ENCODE measurements around the gene CFAP298. TPM values are rescaled to one million over a fixed set of nuclear protein-coding genes. Genes with fewer than 3 reads are reported as not detected.

Gene CFAP298
- total RNA-seq, 1 experiment from 2014 or later = 28.9 TPM

DNA sequence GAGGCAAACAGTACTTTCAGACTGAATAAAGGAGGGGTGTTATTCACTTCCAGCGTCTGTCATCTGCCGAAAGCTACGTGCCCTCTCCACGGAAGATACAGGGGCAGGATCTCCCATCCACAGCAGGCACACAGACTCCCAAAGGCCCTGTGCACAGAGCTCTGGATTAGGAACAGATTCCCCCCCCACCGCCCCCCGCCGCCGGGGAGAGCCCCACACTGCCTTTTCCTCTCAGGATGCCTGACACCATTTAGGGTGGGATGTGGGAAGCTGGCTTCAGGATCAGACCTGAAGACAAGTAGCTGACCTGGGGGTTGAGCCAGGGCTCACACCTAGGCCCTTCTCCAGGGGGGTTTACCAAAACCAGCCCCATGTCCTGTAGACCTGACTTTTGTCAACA, 18.5 kb downstream of the CFAP298 start:
- no peaks in the 10 kb centered on the region for H3K9me3 Mint-ChIP-seq (ENCODE audit: low read depth, unreplicated experiment)
- H3K27ac Mint-ChIP-seq (ENCODE audit: unreplicated experiment) = no peak overlapping the region
- BruUV-seq (replicated peaks) = no TSS peak
- DNase-seq = no peak
- intact Hi-C loops (cut with micrococcal nuclease; ENCODE audit: unreplicated experiment) = no loop called here
- H3K27me3 Mint-ChIP-seq (ENCODE audit: unreplicated experiment) = no peaks in the 10 kb centered on the region
- H3K4me1 Mint-ChIP-seq (ENCODE audit: low read depth, unreplicated experiment) = no peaks in the 10 kb centered on the region
- no peaks in the 10 kb centered on the region for H3K36me3 Mint-ChIP-seq (ENCODE audit: insufficient read depth, unreplicated experiment)
- TF ChIP-seq, protein P1, sequence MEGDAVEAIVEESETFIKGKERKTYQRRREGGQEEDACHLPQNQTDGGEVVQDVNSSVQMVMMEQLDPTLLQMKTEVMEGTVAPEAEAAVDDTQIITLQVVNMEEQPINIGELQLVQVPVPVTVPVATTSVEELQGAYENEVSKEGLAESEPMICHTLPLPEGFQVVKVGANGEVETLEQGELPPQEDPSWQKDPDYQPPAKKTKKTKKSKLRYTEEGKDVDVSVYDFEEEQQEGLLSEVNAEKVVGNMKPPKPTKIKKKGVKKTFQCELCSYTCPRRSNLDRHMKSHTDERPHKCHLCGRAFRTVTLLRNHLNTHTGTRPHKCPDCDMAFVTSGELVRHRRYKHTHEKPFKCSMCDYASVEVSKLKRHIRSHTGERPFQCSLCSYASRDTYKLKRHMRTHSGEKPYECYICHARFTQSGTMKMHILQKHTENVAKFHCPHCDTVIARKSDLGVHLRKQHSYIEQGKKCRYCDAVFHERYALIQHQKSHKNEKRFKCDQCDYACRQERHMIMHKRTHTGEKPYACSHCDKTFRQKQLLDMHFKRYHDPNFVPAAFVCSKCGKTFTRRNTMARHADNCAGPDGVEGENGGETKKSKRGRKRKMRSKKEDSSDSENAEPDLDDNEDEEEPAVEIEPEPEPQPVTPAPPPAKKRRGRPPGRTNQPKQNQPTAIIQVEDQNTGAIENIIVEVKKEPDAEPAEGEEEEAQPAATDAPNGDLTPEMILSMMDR (IDR thresholded peaks at IDR 0.05; ENCODE audit: unreplicated experiment) = no peak
- H3K4me3 Mint-ChIP-seq (ENCODE audit: low read depth, unreplicated experiment) = no peak overlapping the region
- CTCF ChIA-PET = no interaction called here

DNA sequence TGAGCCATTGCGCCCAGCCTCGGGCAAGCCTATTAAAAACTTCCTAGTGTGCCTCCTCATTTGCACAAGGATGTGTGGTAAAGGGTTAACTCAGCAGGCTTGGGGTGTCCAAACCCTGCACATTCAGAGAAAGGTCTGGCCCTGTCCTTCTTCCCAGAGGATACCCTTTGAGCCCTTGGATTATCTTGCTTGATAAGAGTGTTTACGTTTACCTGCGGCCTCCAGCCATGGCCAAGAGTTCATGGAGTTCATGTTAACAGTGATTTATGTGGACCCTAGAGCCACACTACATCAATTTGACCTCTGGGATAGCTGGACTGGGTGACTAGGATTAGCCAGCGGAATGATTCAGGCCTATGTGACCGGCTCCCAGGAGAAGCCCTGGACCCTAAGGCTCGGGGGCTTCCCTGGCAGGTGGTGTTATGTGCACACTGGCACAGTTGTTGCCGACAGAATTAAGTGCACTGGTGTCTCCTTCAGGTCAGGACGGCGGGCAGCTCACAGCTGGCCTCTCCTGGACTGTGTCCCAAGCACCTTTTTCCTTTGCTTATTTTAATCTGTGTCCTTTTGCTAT, 19.2 kb downstream of the CFAP298 start:
- Mint-ChIP-seq H3K27ac (ENCODE audit: unreplicated experiment) (no peak overlapping the region), H3K4me1 (ENCODE audit: low read depth, unreplicated experiment) (no peaks in the 10 kb centered on the region), H3K4me3 (ENCODE audit: low read depth, unreplicated experiment) (no peak overlapping the region), H3K27me3 (ENCODE audit: unreplicated experiment) (no peaks in the 10 kb centered on the region), H3K36me3 (ENCODE audit: insufficient read depth, unreplicated experiment) (no peaks in the 10 kb centered on the region), H3K9me3 (ENCODE audit: low read depth, unreplicated experiment) (no peaks in the 10 kb centered on the region)
- BruUV-seq (replicated peaks) = no TSS peak
- DNase-seq = no peak
- TF ChIP-seq, protein P1 (IDR thresholded peaks at IDR 0.05; ENCODE audit: unreplicated experiment) = no peak
- intact Hi-C loops (cut with micrococcal nuclease; ENCODE audit: unreplicated experiment) = no loop called here
- CTCF ChIA-PET = no interaction called here

DNA sequence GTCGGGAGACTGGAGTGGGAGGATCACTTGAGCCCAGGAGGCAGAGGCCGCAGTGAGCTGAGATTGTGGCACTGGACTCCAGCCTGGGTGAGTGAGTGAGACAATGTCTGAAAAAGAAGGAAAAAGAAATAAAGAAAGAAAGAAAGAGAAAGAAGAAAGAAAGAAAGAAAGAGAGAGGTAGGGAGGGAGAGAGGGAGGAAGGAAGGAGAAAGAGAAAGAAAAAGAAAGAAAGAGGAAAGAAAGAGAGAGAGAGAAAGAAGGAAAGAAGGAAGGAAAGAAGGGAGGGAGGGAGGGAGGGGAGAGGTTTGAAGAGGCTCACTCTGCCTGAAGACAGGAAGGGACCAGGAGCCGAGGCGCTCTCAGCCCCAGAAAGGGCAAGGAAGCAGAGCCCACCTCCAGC, 22.0 kb downstream of the CFAP298 start:
- CTCF ChIA-PET = interaction anchor here (0.6 kb wide), 1 partner anchor 16 kb away, joined by 3 read pairs; no protein-coding TSS in a partner anchor
- H3K36me3 Mint-ChIP-seq (ENCODE audit: insufficient read depth, unreplicated experiment) = no peaks in the 10 kb centered on the region
- BruUV-seq (replicated peaks) = no TSS peak
- no peaks in the 10 kb centered on the region for H3K27me3 Mint-ChIP-seq (ENCODE audit: unreplicated experiment)
- H3K9me3 Mint-ChIP-seq (ENCODE audit: low read depth, unreplicated experiment) = no peaks in the 10 kb centered on the region
- intact Hi-C loops (cut with micrococcal nuclease; ENCODE audit: unreplicated experiment) = no loop called here
- no peak overlapping the region for H3K27ac Mint-ChIP-seq (ENCODE audit: unreplicated experiment)
- no peaks in the 10 kb centered on the region for H3K4me1 Mint-ChIP-seq (ENCODE audit: low read depth, unreplicated experiment)
- TF ChIP-seq, protein P1 (IDR thresholded peaks at IDR 0.05; ENCODE audit: unreplicated experiment) = no peak
- DNase-seq = no peak
- H3K4me3 Mint-ChIP-seq (ENCODE audit: low read depth, unreplicated experiment) = no peak overlapping the region

DNA sequence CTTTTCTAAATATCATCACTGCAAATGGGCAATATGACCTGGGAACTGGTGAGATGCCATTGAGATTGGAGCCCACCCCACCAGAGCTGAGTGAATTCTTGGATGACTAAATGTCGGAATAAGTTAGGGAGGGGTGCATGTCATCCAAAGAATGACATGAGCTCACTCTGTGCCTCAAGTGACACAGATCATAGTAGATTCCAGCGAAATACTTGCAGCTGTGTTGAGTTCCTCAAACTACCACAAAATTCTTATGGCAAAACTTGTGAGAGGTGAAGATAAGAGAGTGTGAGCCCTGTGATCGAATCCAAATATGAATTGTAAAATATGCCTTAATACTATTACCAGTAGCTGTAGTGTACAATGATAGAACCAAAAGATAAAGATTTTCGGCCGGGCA, 24.5 kb downstream of the CFAP298 start:
- TF ChIP-seq, protein P1 (IDR thresholded peaks at IDR 0.05; ENCODE audit: unreplicated experiment) = no peak
- no peak overlapping the region for H3K4me3 Mint-ChIP-seq (ENCODE audit: low read depth, unreplicated experiment)
- H3K9me3 Mint-ChIP-seq (ENCODE audit: low read depth, unreplicated experiment) = no peaks in the 10 kb centered on the region
- no peak overlapping the region for H3K27ac Mint-ChIP-seq (ENCODE audit: unreplicated experiment)
- no peaks in the 10 kb centered on the region for H3K4me1 Mint-ChIP-seq (ENCODE audit: low read depth, unreplicated experiment)
- no TSS peak for BruUV-seq (replicated peaks)
- DNase-seq = no peak
- no peaks in the 10 kb centered on the region for H3K27me3 Mint-ChIP-seq (ENCODE audit: unreplicated experiment)
- H3K36me3 Mint-ChIP-seq (ENCODE audit: insufficient read depth, unreplicated experiment) = no peaks in the 10 kb centered on the region
- intact Hi-C loops (cut with micrococcal nuclease; ENCODE audit: unreplicated experiment) = no loop called here
- CTCF ChIA-PET = interaction anchor here (1.1 kb wide), 1 partner anchor 68 kb away, joined by 3 read pairs; no protein-coding TSS in a partner anchor
